Eye (tissue), 1 donor: ENCODE results near the gene FAAH.

Experiments used
- DNase-seq: peaks from one replicate; pipeline ENCODE4 v3.0.0-alpha.2; 2015

The FAAH gene

DNA sequence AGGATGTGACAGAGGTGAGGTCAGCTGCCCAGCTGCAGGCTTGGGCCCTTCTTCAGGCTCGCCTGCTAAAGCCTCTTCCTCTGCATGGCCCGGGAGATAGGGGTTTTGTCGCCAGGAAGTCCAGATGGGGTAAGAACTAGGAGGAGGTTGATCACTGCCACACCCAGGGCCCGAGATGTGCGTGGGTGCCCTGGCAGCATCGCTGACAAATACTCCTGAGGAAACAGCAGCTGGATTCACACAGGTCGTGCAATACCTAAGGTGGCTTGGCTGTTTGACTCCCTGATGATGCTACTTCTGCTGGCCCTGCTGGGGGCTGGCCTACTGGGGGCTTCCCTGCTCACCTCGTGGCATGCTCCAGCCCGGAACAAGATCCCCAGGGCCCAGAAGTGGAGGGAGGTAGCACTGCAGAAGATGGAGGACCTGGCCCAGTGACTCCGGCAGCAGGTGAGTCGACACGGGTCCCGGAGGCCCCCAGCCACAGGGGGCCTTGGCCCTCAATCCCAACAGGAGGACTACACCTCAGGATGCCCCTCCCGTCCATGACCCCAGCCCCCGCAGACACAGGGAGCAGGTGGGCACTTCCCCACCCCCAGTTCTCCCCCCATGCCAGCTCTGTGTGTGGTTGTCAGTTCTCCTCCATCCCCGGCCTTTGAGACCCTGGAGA is 29.6 kb downstream of the FAAH start:
- DNase-seq = no peak

DNA sequence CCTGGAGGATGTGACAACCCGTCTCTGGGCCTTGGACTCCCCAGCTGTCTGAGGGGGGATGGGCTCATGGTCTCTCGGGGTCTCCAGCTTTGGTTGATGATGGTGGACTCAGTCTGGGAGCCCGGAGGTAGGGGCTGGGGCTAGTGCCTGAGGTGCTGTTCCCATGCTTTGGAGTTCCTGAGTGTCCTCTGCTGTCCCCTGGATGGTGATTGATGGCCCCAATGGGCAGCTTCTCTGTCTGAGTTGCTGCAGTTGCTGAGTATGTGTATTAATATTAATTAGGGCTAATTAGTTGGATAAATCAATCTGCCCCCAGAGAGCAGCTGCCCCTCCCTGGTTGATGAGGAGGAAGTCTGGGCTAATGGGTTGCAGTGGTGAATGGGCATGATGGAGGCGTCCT is 30.6 kb downstream of the FAAH start:
- no peak for DNase-seq

DNA sequence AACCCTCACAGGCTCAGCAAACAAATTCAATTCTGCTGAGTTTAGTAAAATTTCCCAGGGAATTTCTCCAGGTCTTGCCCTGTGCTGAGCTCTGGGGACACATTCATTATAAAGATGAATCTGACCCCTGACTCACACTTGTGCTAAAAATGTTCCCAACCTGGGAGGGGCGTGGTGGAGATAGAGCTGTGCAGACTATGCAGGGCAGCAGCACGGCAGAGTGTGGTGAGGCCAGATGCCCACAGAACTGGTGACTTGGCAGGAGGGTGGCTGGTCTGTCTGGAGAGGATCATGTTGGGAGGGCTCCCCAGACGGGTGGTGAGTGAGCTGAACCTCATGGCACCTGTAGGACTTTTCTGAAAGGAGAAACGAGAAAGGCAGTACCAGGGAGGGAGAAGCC is 31.6 kb downstream of the FAAH start:
- DNase-seq = no peak

DNA sequence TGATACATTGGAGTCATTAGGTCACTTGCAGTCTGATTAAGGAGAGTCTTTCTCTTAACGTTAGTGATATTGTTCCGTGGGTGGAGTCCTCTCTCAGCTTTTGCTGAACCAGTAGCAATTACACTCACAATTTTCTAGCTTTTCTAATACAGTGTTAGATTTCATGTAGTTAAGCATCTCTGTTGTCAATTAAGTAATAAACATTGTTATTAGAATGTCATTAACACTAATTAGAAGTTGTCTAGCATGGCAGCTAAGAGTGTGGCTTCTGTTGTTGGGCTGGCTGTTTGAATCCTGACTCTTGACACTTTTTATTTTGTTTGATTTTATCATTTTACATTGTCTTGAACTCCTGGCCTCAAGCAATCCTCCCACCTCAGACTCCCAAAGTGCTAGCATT is 33.4 kb downstream of the FAAH start:
- DNase-seq = no peak

DNA sequence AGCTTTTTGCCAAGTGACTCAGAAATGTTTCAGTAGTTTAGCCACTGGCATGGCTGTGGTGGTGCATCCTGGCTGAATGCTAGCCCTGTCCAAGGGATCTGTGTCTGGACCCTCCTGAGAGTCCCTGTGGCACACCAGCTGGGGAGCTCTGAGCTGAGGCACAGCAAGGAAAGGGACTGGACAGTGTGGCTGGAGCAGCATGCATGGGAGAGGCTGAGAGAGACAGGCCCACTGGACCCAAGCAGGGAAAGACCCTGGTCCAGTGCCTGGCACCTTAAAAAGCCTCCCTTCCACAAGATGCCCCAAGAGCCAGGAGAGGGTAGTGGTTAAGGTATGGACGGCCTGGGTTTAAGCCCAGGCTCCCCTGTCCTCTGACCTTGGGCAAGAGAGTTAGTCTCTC is 35.3 kb downstream of the FAAH start:
- no peak for DNase-seq

DNA sequence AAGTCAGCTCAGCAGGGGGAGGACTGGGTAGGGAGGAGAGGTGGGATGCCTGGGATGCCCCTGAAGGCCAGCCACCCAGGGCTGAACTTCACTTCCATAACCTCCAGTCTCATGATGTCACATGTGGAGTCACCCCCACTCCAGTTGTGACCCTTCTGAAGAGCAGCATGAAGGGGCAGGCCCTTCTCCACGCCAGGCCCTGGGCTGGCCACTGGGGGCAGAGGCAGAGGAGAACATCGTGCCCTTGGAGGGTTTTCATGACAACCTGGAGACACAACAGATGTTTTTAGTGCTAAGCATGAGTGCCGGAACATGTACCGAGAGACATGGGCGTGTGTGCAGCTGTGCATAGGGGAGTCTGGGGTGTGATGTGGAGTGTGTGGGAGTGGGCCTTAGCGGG is 37.6 kb downstream of the FAAH start:
- no peak for DNase-seq

DNA sequence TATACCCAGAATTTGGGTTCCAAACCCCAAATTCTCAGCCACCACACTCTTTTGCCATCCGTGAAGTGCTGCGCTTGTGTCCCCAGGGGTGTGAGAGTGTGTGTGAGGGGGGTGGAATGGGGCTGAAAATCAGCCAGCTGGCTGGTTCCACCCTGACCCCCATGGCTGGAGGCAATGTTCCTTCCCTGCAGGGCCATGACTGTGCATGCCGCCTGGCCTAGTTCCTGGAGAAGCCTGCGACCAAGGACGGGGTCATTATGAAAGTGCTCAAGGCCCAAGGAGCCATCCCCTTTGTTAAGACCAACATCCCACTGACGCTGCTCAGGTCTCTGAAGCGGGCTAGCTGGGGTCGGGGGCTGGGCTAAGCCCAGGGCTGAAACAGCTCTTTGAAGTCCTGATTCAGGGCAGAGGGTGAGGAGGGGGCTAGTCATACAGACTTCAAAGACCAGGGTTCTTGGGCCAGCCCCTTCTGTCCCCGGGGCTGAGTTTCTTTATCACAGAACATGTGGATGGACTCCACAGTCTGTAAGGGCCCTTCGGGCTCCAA is 38.7 kb downstream of the FAAH start:
- no peak for DNase-seq

DNA sequence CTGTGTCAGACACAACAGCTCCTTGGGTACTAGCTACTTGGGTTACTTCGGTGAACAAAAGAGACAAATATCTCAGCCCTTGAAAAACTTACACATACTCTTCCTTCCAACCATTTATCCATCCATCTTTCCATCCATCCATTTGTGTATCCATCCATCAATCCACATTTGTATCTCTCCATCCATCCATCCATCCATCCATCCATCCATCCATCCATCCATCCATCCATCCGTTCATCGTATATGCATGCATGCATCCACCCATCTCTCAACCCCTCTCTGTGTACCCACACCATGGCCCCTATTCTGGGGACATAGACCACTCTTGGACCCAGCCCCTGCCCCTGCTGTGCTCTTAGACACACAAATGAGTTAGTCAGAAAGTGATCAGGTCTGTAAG is 40.2 kb downstream of the FAAH start:
- no peak for DNase-seq

DNA sequence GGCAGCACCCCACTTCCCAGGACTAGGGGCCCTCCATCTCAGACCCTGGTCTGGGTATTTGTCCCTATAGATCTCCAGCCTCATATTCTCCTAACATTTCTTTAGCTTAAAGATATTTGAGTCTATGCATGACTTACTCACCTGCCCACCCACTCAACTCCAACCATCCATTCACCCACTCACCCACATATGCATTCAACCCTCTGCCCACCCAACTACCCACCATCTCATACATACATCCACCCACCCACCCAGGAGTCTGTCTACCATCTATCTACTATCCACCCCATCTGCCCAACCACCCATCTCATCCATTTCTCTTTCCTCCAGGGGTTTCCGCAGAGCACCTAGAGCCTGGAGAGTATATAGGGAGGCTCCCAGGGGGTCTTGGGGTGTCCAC is 42.7 kb downstream of the FAAH start:
- no peak for DNase-seq

DNA sequence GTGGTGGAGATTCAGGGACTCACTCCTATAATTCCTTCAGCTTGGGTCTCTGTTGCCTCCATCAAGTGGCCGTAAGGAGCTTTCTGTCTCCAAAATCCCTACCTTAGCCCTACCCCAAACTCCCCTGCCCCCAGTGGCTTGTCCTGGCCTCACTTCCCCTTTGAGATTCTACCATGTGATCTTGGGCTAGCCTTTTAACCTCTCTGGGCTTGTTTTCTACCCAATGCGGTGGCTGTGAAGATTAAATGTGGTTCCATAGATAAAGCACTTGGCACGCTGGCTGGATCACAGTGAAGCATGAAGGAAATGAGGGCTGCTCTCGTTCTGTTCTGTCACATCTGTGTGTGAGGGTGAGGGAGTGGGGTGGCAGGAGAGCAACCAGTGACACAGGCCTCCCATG is 43.6 kb downstream of the FAAH start:
- DNase-seq = no peak

DNA sequence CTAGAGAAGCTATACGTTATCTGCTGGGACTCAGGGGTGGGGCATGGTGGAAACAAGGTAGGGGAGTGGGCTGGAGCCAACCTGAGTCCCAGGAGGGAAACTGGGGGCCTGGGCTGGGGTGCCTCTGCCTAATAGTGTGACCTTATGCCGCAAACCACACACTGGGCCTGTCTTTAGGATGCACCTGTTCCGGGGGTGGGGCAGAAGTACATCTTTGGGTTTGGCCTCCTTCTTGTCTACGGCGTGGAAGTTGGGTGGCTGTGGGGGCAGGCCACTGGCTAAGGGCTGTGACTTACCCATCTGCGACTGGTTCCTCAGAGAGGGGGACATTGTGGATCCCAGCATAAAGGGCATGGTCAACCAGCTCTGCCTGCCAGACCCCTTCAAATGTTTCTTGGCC is 44.2 kb downstream of the FAAH start:
- DNase-seq = no peak

DNA sequence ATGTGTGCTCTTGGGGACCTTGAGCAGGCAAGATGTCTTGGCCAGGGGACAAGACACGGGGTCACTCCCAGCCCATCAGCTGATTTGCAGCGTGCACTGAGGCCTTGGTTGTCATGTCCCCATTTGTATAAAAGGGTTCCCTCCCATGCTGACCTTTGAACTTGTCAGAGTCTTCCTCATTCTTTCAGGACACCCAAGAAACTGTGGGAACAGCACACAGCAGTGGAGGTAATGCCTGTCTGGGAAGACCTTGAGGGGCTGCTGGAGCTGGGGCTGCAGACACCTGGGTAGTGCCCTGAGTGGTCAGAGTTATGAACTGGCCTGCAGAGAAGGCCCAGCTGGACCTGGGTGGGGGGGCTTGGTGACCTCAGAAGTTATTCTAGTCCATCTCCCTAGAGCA is 46.4 kb downstream of the FAAH start:
- DNase-seq = no peak

DNA sequence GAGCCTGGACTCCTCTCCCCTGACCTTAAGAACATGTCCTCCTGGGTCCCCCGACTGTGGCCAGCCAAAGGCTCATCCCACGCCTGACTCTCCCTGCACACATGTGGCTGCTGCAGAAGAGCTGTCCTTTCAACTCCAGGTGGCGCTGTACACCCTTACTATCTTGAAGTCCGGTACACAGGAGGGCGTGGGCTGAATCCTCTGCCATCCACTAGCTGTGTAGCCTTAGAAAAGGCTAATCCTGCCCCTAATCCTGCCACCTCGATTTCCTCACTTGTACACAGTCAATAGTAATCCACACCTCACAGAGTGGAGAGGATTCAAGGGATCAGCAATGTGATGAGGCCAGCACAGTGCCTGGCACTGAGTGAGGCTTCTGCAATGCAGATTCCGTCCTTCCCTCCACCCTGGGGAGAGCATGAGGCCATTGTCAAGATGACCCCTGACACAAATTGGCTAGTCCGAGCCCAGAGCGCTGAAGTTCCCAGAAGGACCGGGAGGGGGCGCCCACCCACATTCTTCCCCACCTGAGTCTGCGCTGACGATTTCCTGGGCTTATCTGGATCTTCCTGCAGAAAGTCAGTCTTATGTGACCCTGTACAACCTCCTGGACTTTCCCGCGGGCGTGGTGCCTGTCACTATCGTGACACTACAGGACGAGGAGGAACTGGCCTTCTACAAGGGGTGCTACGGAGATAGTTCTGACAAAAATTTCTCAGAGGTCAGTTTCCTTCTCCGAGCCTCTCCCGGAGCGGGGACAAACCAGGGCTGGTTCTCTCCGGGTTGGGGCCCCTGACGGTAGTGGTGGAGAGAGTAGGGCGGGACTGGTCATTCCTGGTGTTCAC is 48.4 kb downstream of the FAAH start:
- DNase-seq = peak; percentile 90

DNA sequence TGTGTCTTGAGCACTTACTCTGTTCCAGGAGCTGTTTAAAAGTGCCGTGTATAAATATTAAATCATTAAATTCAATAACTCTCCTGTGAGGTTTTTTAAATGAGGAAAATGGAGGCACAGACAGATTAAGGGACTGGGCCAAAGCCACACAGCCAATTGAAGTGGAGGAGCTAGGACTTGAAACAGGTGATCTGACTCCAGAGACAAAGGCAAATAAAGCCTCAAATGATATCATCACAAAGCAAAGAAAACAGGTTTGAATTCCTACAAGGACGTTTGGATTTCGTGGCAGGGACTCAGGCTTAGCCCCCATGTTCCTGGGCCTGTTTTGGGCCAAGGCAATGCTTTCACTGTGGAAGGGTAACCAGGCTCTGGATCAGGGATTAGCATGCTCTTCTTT is 50.3 kb downstream of the FAAH start:
- DNase-seq = no peak

DNA sequence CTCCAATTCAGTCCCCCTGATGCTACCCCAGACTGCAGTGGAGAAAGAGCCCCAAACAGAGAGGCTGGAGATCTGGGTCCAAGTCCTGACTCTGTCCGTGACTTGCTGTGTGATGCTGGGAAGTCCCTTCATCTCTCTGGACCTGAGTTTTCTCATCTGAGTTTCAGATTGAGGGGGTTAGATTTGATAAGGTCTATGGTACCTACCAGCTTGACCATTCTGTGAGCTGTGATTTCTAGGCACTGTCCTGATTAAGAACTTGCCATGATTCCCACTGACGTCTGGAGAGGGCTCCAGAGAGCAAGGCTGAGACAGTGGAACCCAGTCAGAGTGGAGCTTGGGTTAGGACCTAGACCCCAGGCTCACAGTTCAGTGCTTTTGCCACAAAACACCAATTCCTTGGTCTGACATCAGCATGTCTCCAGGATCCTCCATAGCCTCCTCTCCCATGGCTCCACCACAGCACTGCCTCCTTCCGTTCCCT is 51.7 kb downstream of the FAAH start:
- no peak for DNase-seq

DNA sequence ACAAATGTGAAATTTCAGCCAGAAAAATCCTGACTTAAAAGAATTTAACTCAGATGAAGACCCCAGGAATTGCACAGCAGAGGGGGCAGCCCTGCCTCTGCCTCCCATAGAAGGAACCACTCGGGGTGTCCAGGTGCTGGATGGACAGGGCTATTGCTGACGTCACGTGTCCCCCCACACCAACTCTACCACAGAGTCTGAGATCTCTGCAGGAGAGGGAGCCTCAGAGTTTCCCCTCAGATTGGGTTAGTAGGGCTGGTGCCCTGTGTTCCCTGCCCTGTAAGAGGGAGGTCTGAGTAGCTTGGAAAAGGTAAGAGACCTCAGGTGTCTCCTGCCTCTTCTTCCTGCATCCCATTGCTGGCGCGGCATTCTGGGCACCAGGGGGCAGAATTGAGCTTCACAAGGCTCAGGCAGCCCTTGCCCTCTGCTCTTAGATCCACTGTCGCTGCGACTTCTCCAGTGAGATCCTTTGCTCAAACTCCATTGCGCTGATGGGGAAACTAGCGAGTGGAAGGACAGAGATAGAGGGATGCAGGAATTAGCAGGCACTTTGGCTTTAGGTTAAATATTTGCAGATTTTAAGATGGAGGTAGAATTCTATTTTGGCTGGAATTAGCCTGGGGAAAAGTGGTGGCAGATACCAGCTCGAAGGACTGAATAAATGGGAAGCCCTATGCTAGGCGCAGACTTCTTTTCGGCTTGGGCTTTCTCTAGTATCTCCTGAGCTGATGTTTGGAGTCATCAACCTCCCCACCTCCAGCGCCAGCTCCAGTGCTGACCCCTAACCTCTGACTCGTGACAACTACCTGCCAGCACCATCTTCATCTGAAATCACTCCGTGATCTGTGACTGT is 52.8 kb downstream of the FAAH start:
- peak; percentile 95 for DNase-seq

DNA sequence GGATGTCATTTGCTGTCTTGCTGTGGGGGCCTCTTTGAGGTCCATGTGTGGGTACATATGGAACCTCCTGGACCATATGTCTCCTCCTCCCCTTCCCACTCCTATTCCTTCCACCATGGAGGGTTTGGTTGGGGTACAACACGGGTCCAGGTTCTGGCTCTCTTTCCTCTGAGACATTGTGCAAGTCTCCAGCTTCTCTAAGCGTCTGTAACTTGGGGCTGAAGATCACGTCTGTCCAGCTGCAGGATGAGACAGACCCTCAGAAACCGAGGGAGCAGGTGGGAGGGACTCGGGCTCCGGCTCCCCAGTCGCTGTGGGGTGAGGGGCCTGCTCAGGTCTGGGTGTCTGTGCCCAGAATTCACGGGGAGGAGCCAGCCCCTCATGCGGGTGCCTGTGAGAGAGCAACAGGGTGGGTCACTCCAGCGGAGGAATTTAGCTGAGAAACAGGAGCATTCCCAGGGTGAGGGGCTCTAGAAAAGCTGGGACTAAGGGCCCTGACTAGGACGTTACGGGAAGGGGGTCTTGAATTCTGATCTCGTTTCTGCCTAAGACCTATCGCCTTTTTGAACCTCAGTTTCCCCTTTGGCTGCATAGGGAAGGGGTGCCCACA is 53.5 kb downstream of the FAAH start:
- no peak for DNase-seq

DNA sequence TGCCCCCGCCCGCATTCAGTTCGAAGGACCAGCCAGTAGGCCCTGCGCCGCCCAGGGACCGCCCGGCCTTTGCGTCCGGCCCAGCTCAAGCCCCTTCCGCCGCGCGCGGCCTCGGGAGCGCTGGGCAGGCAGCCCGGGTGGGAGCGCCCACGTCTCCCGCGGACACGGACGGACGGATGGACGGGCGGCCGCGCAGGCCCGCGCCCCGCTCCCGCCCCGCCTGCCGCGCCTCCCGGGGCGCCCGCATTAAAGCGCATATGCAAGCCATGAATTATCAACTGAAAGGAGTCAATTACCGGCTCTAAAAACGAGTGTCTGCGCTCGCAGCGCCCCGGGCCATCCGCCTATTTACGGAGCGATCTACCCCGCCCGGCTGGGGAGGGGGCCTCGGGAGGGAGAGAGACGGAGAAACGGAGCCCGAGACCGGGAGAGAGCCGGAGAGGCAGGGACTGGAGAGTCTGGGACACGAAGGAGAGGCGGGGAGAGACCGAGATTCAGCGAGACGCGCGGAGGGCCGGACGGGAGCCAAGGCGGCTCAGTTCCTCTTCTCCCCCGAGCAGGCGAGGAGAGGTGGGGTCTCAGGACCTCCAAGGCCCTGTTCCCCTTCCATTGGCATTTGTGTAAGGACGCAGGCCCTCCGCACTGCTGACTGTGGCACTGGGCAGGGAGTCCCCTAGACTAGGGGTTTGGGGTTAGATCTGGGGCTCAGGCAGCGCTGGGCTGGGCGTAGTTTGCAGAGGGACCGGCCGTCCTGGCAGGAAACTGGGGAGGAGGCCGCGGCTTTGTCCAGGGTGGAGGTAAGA is 54.2 kb downstream of the FAAH start:
- peak; percentile 72 for DNase-seq

DNA sequence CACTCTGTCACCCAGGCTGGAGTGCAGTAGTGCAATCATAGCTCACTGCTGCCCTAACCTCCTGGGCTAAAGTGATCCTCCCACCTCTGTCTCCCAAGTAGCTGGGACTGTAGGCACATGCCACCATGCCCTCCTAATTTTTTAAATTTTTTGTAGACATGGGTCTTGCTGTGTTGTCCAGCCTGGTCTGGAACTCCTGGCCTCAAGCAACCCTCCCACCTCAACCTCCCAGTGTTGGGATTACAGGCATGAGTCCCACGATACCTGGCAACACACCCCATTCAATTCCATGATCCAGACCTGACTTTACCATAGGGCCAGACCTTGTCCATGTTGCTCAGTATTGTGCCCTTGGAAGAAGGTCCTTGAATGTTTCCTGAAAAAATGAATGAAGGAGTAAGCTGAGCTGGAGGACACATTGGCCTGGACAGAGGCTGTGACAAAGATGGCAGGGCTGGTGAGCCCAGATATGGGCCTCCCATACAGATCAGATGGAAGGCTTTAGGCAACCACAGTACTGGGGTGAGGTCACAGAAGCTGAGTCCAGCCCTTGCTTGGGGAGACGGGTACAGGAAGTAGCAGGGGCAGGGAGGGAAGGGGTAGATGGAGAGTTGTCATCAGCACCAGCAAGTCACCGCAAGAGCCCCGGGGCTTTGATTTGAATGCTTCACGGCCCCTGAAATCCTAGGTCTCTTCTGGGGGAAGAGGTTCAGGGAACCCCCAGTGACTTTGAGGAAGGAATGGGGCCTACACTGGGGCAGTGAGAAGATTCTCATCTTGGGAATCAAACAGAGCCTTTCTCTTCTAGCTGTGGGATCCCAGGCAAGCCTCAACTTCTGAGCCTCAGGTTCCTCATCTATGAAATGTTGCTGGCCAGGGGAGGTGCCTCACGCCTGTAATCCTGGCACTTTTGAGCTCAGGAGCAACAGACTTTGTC is 55.4 kb downstream of the FAAH start:
- DNase-seq = no peak

DNA sequence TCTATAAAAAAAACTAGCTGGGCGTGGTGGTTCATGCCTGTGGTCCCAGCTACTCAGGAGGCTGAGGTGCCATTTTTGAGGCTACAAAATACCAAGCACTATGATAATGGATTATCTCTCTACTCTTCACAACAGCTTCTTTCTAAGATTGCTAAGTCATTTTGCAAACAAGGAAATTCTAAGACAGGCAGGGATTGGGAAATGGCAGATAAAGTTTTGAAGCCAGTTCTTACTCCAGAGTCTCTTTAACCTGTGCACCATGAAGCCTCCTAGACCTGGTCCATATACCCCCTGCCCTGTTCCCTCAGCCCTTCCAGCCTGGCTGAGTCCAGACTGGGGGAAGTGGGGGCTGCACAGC is 56.0 kb downstream of the FAAH start:
- no peak for DNase-seq
